HG02840 (cell line): Measurements from ENCODE around the gene ABTB2.

ENCODE experiments used
- ATAC-seq: cut with Tn5 transposase; IDR thresholded peaks from one replicate; pipeline ENCODE4 v1.9.1; 2021; ENCODE audit warnings: mild to moderate bottlenecking, moderate library complexity, moderate number of reproducible peaks; ENCODE audit not compliant: unreplicated experiment, low FRiP score

ABTB2 gene

DNA sequence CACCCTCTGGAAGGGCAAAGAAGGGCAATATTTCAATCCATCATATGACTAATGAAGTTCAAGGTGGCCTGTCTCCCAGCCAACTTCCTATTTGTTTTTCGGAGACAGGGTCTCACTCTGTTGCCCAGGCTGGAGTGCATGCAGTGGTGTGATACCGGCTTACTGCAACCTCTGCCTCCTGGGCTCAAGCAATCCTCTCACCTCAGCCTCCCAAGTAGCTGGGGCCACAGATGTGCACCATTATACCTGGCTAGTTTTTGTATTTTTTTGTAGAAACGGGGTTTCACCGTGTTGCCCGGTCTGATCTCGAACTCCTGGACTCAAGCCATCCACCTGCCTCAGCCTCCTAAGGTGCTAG, 13.4 kb downstream of the ABTB2 start:
- ATAC-seq: no peak

DNA sequence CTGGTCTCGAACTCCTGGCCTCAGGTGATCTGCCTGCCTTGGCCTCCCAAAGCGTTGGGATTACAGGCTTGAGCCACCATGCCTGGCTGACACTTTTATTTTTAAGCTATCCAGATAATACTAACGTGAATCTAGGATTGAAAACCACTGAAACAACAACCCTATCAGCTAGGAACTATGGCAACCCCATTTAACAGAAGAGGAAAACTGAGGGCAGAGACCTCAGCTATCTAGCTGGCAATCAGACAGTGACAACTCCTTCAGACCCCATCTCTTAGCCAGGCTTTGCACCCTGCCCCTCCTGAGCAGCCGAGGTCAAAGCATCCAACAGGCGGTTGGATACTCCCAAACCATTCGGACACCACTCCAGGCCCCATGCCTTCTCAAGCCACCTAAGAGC, 14.1 kb downstream of the ABTB2 start:
- no peak for ATAC-seq

DNA sequence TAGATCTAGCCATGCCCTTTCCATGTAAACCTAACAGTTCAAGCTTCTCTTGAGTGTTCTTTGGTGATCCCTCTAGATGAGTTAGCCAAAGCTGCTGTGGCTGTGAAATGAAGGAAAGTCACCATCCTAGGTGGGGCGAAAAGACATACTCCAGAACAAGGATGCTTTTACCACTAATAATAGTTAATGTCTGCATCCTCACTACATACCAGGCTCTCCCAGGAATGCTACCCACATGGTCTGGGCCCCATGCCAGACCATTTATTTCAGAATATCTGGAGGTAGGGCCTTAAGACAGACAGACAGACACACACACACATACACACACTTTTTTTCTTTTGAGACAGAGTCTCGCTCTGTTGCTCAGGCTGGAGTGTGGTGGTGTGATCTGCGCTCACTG, 14.7 kb downstream of the ABTB2 start:
- ATAC-seq: no peak

DNA sequence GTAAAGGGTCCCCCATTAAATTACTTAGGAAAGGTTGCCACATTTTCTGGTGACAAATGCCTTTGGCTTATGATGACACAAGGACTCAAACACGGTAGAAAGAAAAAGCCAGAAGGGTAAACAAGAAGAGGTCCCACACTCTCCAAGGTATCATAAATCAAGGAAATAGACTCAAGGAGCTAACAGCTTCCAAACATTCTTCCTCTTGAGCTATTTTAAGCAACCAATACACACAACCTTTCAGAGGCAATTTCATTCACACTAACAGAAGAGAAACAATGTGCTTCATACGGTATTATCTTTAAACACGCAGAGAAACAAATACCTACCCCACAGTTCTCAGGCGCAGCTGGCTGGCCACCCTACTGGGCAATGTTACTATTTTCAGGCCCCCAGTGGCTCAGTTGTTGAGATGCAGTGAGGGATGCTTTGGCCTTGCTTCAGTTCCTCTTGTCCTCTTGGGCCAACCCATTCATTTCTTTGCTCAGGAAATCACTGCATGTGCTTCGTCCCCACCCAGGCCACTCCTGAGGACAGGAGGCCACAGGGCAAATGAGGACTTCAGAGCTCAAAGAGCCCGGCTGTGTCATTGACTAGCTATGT, 15.8 kb downstream of the ABTB2 start:
- ATAC-seq: no peak

DNA sequence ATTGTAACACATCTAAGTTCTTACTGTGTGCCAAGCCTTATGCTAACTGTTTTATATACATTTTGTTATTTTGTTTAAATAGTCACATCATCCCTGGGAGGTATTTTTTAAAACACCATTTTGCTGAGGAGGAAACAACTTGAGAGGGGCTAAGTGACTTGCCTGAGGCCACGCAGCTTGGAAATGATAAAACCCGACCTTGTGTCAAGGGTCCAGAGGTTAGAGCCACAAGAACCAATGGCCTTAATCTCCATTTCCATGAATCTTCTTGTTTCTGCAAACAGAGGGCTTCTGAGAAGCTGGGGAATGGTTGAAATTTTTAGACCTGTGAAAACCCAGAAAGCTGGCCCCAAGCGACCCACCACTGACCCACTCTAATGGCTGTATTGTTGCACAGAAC, 16.7 kb downstream of the ABTB2 start:
- no peak for ATAC-seq

DNA sequence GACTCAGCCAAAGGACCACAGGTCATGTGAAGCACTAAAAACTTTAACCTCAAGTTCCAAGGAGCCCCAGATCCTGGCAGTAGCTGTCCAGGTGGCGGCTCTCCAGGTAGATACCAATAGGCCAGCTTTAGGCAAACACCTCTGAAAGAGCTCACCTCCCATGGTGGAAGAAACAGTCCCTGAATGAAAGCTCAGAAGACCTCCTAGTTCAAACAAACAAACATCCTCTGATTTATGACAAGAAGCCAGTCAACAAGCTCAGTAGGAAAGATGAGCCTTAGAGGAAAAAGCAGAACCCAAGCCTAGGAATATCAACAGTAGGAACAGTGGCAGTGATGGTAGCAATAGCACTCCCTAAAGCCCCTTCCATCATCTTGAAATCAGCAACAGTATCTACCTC, 17.2 kb downstream of the ABTB2 start:
- no peak for ATAC-seq

DNA sequence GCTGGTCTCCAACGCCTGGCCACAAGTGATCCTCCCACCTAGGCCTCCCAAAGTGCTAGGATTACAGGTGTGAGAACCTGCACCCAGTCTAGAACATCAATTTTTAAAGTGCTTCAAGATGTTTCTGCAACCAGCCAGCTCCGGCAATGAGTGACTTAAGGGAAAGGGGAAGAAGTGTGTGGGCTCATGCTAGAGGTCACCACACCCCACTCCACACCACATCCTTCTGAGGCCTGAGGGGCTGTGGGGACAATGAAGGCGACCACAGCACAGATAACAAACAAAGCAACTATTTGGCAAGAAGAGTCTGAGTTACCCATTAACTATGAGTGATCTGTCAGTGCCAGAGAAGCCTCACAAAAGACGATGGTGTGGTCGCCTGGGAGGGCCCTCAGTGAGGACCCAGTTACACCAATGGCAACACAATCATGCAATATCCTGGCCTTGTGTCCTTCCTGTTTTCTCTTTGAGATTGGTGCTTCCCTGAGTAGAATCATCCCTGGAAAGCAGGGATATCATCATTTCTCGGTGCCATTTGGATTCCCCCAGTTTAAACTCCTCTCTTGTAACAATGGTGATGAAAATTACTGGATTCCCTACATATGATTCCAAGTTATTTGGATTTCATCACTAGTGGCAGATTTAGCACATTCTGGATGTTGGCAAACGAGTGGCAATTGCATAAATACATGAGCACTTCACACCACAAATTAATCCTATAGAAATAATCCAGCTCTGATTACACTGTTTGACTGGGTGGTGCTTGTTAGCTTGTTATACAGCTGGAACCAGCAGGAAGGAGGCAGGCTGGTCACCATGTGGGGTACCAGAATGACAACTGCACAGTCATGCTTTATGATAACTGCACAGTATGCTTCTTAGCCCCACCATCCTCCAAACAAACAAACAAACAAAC, 18.4 kb downstream of the ABTB2 start:
- no peak for ATAC-seq

DNA sequence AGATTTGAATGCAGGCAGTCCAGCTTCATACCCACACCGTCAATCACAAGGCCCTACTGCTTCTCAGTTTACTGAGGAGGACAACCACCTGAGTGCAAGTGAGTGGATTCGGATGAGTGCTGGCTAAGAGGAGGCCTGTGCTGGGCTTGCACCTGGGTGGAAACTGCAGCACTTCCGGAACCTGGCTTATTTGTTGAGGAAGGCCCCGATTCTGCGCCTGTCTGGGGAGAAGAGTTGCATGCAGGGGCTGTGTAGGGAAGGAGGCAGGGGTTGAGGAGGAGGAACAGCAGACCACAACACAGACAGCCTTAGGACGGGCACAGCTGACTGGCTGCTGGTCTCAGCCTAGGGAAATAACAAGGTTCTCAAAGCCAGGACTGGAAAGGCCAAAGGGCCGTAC, 20.8 kb downstream of the ABTB2 start:
- ATAC-seq: no peak

DNA sequence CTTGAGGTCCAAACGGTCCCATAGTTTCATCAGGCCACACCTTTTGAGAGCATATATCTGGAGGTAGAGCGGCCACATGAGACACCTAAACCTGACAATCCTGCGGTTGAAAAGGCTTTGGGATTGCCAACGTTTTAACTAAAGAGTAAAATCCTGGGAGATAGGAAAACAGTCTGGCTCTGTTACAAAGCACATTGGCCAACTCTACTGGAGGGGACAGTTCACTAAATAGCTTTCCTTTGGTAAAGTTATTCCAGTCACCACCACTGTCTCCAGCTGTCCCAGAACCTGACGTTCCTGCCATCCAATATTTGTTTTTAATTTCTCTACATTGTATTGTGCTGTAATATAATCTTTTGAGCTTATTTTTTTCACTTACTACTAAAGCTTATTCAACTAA, 22.0 kb downstream of the ABTB2 start:
- ATAC-seq: no peak

DNA sequence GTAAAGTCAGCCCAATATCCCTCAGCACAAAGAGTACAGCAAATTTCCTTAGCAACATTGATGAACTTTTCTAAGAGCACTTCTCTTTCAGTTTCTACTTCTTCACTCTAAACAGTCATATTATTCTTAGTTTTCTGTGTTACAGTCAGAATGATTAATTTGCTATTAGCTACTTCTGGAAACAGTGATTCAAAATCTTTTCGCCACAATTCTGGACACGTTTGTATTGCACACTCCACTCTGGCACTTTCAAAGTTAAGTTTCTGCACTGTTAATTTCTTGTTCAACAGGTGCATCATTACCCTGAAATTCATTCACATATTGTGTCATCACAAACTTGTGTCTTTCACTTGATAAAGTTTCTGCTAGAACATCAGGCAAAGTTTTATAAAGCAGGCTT, 22.5 kb downstream of the ABTB2 start:
- ATAC-seq: no peak

DNA sequence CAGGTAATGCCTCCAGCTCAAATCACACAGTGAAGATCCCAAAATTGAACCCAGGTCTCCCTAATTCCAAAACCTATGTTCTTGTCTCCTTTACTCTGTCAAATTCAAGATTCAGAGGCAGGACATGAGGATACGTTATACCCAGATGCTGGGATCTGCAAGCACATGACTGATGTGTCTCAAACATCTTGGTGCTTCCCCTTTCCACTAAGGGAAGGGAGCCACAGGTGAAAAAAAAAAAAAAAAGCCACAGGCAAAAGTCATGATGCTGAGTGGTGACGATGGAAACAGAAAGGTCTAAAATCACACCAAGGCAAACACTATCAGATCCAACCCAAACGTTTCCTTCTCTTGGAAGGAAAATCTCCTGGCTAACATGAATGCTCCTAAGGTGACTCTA, 24.0 kb downstream of the ABTB2 start:
- no peak for ATAC-seq

DNA sequence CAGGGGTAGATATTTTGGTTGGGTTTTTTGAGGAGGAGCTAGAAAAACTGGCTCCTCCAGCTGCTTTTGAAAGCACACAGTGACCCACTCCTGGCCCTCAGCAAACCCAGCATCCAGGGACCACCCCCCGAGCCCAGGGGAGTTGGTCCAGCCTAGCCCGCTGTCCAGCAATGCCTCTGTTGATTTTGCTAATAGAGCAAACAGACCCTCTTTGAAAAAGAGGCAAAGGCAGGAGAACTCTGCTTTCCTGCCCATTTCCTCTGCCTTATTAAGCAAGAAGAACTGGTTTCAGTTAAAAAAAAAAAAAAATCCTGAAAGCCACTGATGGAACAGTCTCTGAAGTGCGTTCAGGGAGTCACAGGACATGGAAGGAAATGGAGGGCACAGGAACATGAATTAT, 25.3 kb downstream of the ABTB2 start:
- no peak for ATAC-seq

DNA sequence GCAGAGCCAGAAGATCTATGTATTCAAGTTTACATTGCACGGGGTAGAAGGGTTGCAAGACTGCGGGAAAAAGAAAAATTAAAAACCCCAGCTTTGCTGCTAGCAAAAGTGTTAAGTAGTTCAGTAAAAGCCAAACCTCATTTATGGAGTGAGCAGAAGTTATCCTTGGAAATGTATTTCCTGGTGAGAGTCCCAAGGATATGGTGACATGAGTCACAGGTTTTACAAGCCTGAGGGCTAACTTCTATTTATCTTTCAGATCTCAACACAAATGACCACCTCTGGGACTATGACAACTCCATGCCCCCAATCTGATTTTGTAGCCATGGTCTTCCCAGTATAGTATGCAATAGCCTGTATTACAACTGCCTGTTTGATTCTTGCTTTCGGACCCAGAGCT, 26.1 kb downstream of the ABTB2 start:
- ATAC-seq: no peak

DNA sequence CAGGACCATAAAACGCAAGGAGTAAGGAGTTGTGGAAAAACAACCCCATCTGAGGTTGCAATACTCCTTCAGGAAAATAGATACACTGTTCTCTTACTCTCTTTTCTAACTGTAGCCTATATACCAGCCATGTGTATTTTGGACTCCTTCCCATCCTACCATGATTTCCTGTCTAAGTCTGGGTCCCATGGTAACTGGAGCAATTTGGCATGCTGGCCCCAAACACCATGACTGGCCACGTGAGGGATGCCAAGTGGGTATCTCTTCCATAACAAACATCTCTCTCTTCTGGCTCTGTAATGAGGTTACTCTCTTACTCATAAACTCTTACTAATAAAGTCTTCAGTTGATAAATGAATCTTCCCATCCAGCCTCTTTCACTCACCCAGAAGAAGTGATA, 26.5 kb downstream of the ABTB2 start:
- no peak for ATAC-seq

DNA sequence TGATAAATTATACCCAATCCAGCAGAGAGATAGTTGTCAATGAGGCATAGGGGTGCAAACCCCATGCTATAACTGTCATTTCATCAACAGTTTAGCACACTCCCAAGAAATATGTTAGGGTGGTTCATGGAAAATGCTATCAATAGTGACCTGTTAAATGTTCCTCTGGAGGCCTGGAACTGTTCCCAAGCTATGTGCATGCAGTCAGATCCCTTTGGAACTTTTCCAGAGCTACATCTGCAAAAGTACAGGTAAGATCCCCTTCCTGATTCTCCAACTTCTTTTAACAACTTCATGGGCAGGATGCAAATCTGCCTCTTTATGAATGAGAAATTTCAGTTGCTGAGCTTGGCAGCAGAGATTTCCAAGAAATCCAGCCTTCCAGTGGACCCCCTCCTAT, 27.2 kb downstream of the ABTB2 start:
- no peak for ATAC-seq

DNA sequence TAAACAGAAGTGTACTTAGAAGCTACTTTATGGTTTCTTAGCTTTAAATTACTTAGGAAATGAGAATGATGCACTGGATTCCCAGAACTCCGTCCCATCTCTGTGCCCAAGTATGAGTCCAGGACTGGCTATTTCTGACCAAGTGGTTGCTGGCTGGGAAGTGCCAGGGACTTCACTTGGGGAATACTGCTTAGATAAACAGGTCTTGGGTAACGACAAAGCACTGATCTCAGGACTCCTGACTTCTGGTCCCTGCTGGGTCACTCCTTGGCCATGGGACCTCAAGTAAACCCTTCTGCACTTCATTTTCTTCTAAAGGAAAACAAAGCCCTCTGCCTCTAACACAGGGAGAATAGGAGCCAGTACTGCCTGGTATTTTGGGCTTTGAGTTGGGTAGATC, 27.9 kb downstream of the ABTB2 start:
- no peak for ATAC-seq

DNA sequence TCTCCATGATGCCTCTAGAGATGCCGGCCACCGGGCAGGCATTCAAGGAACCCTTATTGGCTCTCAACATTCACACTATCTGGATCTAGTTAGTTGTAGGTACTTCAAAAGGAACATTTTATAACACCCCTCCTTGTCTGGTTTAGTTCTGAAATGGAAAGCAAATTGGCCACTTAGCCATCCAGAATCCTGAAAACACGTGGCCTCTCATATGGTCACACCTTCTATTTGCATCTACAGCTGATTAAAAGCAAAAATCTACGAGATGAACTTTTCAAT, 29.2 kb downstream of the ABTB2 start:
- no peak for ATAC-seq

DNA sequence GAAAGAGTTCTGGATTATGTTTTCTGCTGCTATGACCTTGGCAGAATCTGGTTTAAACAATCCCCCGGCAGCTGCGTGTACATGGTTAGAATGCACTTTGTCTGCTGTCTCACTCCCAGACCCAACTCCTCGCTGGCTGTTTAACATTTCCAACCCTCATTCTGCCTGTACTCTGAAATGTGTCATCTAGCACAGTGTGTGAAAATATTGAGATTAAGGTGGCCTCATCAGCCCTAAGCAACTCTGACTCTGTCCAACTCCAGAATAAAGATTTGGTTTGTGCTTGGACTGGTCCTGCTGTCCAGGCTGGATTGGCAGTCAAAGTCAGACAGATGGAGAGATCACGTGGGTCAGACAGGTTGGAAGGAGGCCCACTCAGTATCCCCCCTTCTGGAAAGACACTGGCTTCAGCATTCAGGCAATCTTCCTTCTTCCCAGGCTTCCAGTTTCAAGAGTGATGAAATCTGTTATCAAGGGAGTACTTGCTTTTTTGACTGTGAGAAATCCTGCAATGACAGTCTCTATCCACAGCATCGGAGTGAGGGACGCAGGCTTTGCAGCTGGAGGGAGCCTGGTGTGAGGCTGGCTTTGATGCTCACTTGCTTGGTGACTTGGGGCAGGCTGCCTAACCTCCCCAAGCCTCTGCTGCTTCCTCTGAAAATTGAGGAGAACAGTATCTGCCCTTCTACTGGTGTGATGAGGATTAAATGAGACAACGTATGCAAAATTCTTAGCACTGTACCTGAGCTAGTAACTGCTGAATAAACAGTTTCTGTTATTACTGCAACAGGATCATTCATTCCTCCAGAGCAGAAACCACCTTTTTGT, 29.8 kb downstream of the ABTB2 start:
- ATAC-seq: no peak

DNA sequence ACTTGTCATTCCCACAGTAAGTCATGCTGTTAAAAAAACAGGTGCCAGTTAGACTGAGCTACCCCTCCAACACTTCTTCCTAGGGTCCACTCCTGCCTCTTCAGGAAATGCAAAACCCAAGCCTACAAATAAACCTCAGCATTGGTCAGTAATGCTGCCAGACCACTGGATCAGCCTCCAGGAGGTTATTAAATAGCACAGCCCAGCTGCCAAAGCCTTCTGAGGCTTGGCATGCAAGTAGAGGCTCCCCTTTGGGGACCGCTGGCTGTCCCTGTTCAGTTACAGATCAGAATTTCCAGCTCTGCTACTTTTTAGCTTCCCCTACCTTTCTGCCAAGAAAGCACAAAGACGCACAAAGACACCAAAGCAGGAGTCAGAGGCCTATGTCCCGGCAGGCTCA, 33.3 kb downstream of the ABTB2 start:
- ATAC-seq: no peak

DNA sequence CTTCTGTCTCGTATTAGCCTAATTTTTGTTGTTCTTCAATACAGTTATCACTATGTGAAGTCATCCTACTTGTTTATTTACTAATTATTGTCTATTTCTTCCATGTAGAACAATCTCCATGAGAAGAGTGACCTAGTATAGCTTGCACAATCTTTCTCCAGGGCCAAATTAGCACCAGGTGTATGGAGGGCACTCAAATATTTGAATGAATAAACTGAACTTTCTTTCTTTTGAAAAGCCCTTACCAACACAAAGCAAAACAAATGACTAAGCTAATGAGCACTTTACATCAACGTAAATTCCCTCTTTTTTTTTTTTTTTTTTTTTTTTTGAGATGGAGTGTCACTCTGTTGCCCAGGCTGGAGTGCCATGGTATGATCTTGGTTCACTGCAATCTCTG, 34.2 kb downstream of the ABTB2 start:
- ATAC-seq: no peak

DNA sequence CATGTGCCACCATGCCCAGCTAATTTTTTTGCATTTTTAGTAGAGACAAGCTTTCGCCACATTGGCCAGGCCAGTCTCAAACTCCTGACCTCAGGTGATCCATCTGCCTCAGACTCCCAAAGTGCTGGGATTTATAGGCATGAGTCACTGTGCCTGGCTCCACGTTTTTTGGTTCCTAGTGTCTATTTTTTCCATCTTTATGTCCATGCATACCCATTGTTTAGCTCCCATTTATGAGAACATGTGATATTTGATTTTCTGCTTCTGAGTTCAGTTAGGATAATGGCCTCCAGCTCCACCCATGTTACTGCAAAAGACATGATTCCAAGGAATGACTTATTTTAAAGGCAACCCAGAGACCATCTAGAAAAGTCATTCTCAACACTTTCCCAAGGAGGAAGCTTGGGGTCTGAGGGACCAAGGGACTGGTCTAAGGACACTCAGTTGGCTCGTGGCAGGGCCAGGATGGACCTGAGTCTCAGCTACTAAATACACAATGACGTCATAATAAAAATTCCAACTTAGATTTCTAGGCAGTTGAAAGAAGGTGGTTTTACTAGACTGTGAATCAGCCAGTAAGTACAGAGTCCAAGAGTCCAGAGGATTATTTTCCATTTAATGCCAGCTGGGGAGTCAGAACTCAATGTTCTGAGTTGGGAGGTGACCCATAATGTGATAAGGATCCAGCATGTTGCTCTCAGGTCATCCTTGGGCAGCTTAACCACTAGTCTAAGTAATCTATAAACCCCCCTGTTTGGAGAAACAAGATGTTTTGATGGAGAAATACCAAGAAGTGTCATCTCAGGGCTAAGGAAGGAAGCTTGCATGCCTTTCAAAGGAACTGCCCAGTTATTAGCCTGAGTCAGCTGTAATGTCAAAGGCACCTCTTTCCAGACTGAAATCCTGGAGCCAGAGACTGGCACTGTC, 39.4 kb downstream of the ABTB2 start:
- ATAC-seq: no peak
